ENCODE results near the gene NTM. TPM values are rescaled to one million over a fixed set of nuclear protein-coding genes. Genes with fewer than 3 reads are reported as not detected.

The NTM gene
- total RNA-seq, 1 experiment from 2014 or later: 16.4 TPM

- no peak for TF ChIP-seq AR (CRISPR knock-in tag; IDR thresholded peaks at IDR 0.05)
Measured at GRCh38 chr11:131796089-131796488, 425.7 kb downstream of the NTM start (continued).

GRCh38 chr11:131796541-131796940 is 426.1 kb downstream of the NTM start:
- TF ChIP-seq FOXP1 (CRISPR knock-in tag; IDR thresholded peaks at IDR 0.05; ENCODE audit: borderline replicate concordance): no peak
- no peak for DNase-seq (ENCODE audit: low spot score)
- H3K27me3 Mint-ChIP-seq (ENCODE audit: low read depth): no peaks in the 10 kb centered on the region
- H3K27ac Mint-ChIP-seq: no peak overlapping the region
- H3K9me3 Mint-ChIP-seq: no peaks in the 10 kb centered on the region
- H3K4me3 Mint-ChIP-seq: no peak overlapping the region
- no peaks in the 10 kb centered on the region for H3K36me3 Mint-ChIP-seq
- CTCF ChIA-PET: interaction anchor here (0.8 to 1.9 kb wide), 2 partner anchors 102 to 216 kb away, joined by 4 to 6 read pairs; no protein-coding TSS in a partner anchor
- POLR2A ChIA-PET: no interaction called here
- H3K4me1 Mint-ChIP-seq: peaks cover 18% of the 10 kb centered on the region
- peak; percentile 41; the same call in 1 of the 2 replicates for ATAC-seq

- Mint-ChIP-seq H3K36me3 (no peaks in the 10 kb centered on the region), H3K4me1 (peaks cover 45% of the 10 kb centered on the region), H3K27ac (no peak overlapping the region), H3K9me3 (no peaks in the 10 kb centered on the region), H3K27me3 (ENCODE audit: low read depth) (peaks cover 6% of the 10 kb centered on the region; the same call in 1 of the 2 replicates), H3K4me3 (no peak overlapping the region)
- ChIA-PET CTCF (no interaction called here), POLR2A (no interaction called here)
- DNase-seq (ENCODE audit: low spot score): no peak
- TF ChIP-seq CTCF (IDR thresholded peaks at IDR 0.05) (no peak), NFE2L1 (CRISPR knock-in tag; IDR thresholded peaks at IDR 0.05) (no peak), ZBTB21 (CRISPR knock-in tag; IDR thresholded peaks at IDR 0.05; ENCODE audit: borderline replicate concordance) (no peak), ZNF425 (CRISPR knock-in tag; conservative IDR thresholded peaks at IDR 0.05) (no peak), ZNF121 (CRISPR knock-in tag; IDR thresholded peaks at IDR 0.05) (no peak), HMGXB4 (CRISPR knock-in tag; IDR thresholded peaks at IDR 0.05) (no peak), ZNF138 (CRISPR knock-in tag; conservative IDR thresholded peaks at IDR 0.05) (no peak), ZNF416 (CRISPR knock-in tag; IDR thresholded peaks at IDR 0.05) (no peak)
- ATAC-seq: 0 out of 2 replicates have a peak, but pooled peaks have one; percentile 32
Measured at GRCh38 chr11:131800452-131800851, 430.0 kb downstream of the NTM start.

- Mint-ChIP-seq H3K4me3 (no peak overlapping the region), H3K27me3 (ENCODE audit: low read depth) (peaks cover 6% of the 10 kb centered on the region; the same call in 1 of the 2 replicates), H3K9me3 (no peaks in the 10 kb centered on the region), H3K36me3 (no peaks in the 10 kb centered on the region), H3K27ac (peak overlapping the region; percentile 69; the same call in 1 of the 2 replicates), H3K4me1 (peaks cover 45% of the 10 kb centered on the region)
- no peak for DNase-seq (ENCODE audit: low spot score)
- ChIA-PET POLR2A (no interaction called here), CTCF (interaction anchor here (1.0 to 2.3 kb wide), 7 partner anchors 9 to 108 kb away, joined by 3 to 9 read pairs (median 3); no protein-coding TSS in a partner anchor)
- ATAC-seq: peak; percentile 77
- no peak for TF ChIP-seq ZNF423 (CRISPR knock-in tag; IDR thresholded peaks at IDR 0.05)
- no peak for TF ChIP-seq ARID4B (CRISPR knock-in tag; IDR thresholded peaks at IDR 0.05; ENCODE audit: borderline replicate concordance)
- no peak for TF ChIP-seq ZNF671 (CRISPR knock-in tag; IDR thresholded peaks at IDR 0.05)
Measured at GRCh38 chr11:131802440-131803115, 432.2 kb downstream of the NTM start.
